Measurements from ENCODE around the gene MDK. TPM values are rescaled to one million over a fixed set of nuclear protein-coding genes. Genes with fewer than 3 reads are reported as not detected.
"Not testable (repeated sequence)": the region's sequence is repeated elsewhere in the genome, so short reads cannot be mapped to it uniquely, and the experiment has no call there.

The MDK gene
- total and polyA plus RNA-seq, 3 donors from 2014 or later, result 14.4 to 51.5 (median 14.5) TPM

GRCh38 chr11:46367916-46368267 is 13.6 kb upstream of the MDK start:
- DNase-seq, result no peak
- no peaks in the 10 kb centered on the region for H3K9me3 ChIP-seq
- no peak overlapping the region for H3K4me3 ChIP-seq
- H3K27ac ChIP-seq, result no peak overlapping the region
- TF ChIP-seq POLR2A (IDR thresholded peaks at IDR 0.05) (no peak), CTCF (IDR thresholded peaks at IDR 0.05) (no peak)
- peaks cover 11% of the 10 kb centered on the region for H3K4me1 ChIP-seq
- H3K27me3 ChIP-seq, result no peaks in the 10 kb centered on the region
- 69% methylated on average over 12 of the region's 12 CpGs; no CpG with 5 or more reads in 1 of the 2 donors for WGBS, 2 donors
- intact Hi-C loops (cut with DNase I; ENCODE audit: low total_unique reads), result no loop called here
- H3K36me3 ChIP-seq (ENCODE audit: low read depth, missing control alignments), result no peaks in the 10 kb centered on the region

GRCh38 chr11:46369458-46370152 is 11.9 kb upstream of the MDK start:
- H3K9me3 ChIP-seq, result no peaks in the 10 kb centered on the region
- H3K27ac ChIP-seq, result no peak overlapping the region
- DNase-seq, result peak; percentile 70
- no peaks in the 10 kb centered on the region for H3K36me3 ChIP-seq (ENCODE audit: low read depth, missing control alignments)
- H3K4me1 ChIP-seq, result peaks cover 11% of the 10 kb centered on the region
- H3K27me3 ChIP-seq, result no peaks in the 10 kb centered on the region
- intact Hi-C loops (cut with DNase I; ENCODE audit: low total_unique reads), result no loop called here
- peak; percentile 55 to 81 (median 64) for TF ChIP-seq CTCF (IDR thresholded peaks at IDR 0.05)
- TF ChIP-seq POLR2A (IDR thresholded peaks at IDR 0.05), result no peak
- H3K4me3 ChIP-seq, result no peak overlapping the region
- 72 to 73% methylated on average over 15 to 25 of the region's 25 CpGs for WGBS, 2 donors

- Histone ChIP-seq H3K4me1 (peaks cover 11% of the 10 kb centered on the region), H3K27me3 (no peaks in the 10 kb centered on the region), H3K9me3 (no peaks in the 10 kb centered on the region), H3K27ac (no peak overlapping the region), H3K36me3 (ENCODE audit: low read depth, missing control alignments) (no peaks in the 10 kb centered on the region), H3K4me3 (no peak overlapping the region)
- DNase-seq, result no peak
- intact Hi-C loops (cut with DNase I; ENCODE audit: low total_unique reads), result no loop called here
- no peak for TF ChIP-seq CTCF (IDR thresholded peaks at IDR 0.05)
- TF ChIP-seq POLR2A (IDR thresholded peaks at IDR 0.05), result no peak
- WGBS, 2 donors, result 90% methylated on average over 8 to 13 of the region's 13 CpGs
These were observed 11.2 kb upstream of the MDK start for GRCh38 chr11:46370253-46370652.

GRCh38 chr11:46371262-46371661 is 10.2 kb upstream of the MDK start:
- H3K36me3 ChIP-seq (ENCODE audit: low read depth, missing control alignments); H3K9me3 ChIP-seq; H3K4me3 ChIP-seq; H3K27ac ChIP-seq; H3K27me3 ChIP-seq; DNase-seq; intact Hi-C loops (cut with DNase I; ENCODE audit: low total_unique reads): not testable (repeated sequence)
- WGBS, 2 donors, result 87 to 96% methylated on average over 3 to 19 of the region's 19 CpGs
- peaks cover 11% of the 10 kb centered on the region for H3K4me1 ChIP-seq

- intact Hi-C loops (cut with DNase I; ENCODE audit: low total_unique reads), result no loop called here
- no peaks in the 10 kb centered on the region for H3K9me3 ChIP-seq
- no peak overlapping the region for H3K4me3 ChIP-seq
- H3K36me3 ChIP-seq (ENCODE audit: low read depth, missing control alignments), result no peaks in the 10 kb centered on the region
- H3K4me1 ChIP-seq, result peaks cover 9% of the 10 kb centered on the region
- TF ChIP-seq POLR2A (IDR thresholded peaks at IDR 0.05) (no peak), CTCF (IDR thresholded peaks at IDR 0.05) (no peak)
- H3K27me3 ChIP-seq, result no peaks in the 10 kb centered on the region
- no peak overlapping the region for H3K27ac ChIP-seq
- no peak for DNase-seq
- WGBS, 2 donors, result 81 to 86% methylated on average over 6 to 10 of the region's 10 CpGs
These were observed 9.4 kb upstream of the MDK start for GRCh38 chr11:46372086-46372485.

- H3K36me3 ChIP-seq (ENCODE audit: low read depth, missing control alignments); intact Hi-C loops (cut with DNase I; ENCODE audit: low total_unique reads); H3K27ac ChIP-seq; H3K4me1 ChIP-seq; H3K4me3 ChIP-seq; H3K27me3 ChIP-seq; DNase-seq; H3K9me3 ChIP-seq: not testable (repeated sequence)
- 93 to 100% methylated on average over 5 to 15 of the region's 15 CpGs for WGBS, 2 donors
These were observed 9.0 kb upstream of the MDK start for GRCh38 chr11:46372501-46372900.
